Large intestine (tissue), 3 donors: ENCODE measurements around the gene TMEM145. TPM values are rescaled to one million over a fixed set of nuclear protein-coding genes. Genes with fewer than 3 reads are reported as not detected.
A peak's percentile ranks its signal among the peaks of the same experiment; 100 is the strongest.

Source experiments
- DNase-seq, 2 donors: peaks; one replicate each; pipeline versions ENCODE4 v3.0.0 to v3.0.0-alpha.2; 2013
- H3K27ac ChIP-seq: one replicate; pipeline ENCODE4 v1.5.1; 2013; ENCODE audit warnings: low read length
- H3K27me3 ChIP-seq: 2 replicates; pipeline ENCODE4 v1.6.1; 2013; ENCODE audit warnings: low read length; ENCODE audit not compliant: control insufficient read depth, insufficient read depth
- H3K36me3 ChIP-seq: 2 replicates; pipeline ENCODE4 v1.6.1; 2013; ENCODE audit warnings: low read length; ENCODE audit not compliant: control insufficient read depth, insufficient read depth
- H3K4me1 ChIP-seq: one replicate; pipeline ENCODE4 v1.6.1; 2013; ENCODE audit warnings: low read length; ENCODE audit not compliant: control insufficient read depth, insufficient read depth
- H3K4me3 ChIP-seq: one replicate; pipeline ENCODE4 v1.5.1; 2013; ENCODE audit warnings: low read length
- H3K9me3 ChIP-seq: one replicate; pipeline ENCODE4 v1.6.1; 2013; ENCODE audit warnings: mild to moderate bottlenecking, low read depth, low read length, moderate library complexity; ENCODE audit not compliant: control insufficient read depth
- WGBS: methylation state at CpG from one replicate; pipeline ENCODE4 v1.1.5; 2013; ENCODE audit warnings: low lambda C conversion rate; ENCODE audit not compliant: insufficient coverage; 5-methylcytosine and 5-hydroxymethylcytosine counted together
- polyA plus RNA-seq: library from polyadenylated mRNA; unstranded; fragments of 120-200 nt; gene quantifications from one replicate; pipeline ENCODE4 v1.2.1, GENCODE V29; 2013

Gene TMEM145
- polyA plus RNA-seq, 1 donor, result 3.3 TPM

DNA sequence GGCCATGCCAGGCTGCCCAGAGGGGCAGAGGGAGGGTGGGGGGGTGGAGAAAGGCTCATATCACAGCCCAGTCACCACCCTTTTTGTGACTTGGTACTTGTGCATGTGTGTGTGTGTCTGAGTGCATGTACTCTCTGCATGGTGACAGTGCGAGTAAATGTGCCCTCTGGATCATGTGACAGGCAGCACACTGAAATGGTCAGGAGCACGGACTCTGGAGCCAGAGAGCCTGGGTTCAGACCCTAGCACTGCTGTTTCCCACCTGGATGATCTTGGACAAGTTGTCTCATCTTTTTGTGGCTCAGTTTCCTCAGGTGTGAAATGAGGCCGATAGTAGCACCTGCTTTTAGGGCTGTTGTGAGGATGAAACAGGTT, 42.1 kb upstream of the TMEM145 start:
- Histone ChIP-seq H3K36me3 (peaks cover 44% of the 10 kb centered on the region), H3K4me1 (peaks cover 31% of the 10 kb centered on the region), H3K9me3 (no peaks in the 10 kb centered on the region), H3K27me3 (no peaks in the 10 kb centered on the region), H3K27ac (peak overlapping the region; percentile 86), H3K4me3 (peak overlapping the region; percentile 63)
- no CpG with 5 or more reads among the region's 3 CpGs for WGBS
- DNase-seq, result peak in 1 of 2 donors; percentile 88

DNA sequence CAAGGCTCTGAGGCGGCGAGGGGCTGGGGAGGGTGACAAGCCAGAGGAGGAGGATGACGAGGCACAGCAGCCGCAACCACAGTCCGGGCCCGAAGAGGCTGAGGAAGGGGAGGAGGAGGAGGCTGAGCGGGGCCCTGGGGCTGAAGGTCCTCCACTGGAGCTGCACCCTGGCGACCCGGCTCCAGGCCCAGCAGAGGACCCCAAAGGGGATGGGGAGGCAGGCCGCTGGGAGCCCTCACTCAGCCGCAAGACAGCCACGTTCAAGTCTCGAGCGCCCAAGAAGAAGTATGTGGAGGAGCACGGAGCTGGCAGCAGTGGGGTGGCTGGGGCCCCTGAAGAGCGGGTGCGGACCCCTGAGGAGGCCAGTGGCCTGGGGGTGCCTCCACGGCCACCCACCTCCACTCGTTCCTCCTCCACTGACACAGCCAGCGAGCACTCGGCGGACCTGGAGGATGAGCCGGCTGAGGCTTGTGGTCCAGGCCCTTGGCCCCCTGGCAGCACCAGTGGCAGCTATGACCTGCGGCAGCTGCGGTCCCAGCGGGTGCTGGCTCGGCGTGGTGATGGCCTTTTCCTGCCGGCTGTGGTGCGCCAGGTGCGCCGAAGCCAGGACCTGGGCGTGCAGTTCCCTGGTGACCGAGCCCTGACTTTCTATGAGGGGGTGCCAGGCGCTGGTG, 41.1 kb upstream of the TMEM145 start:
- Histone ChIP-seq H3K27me3 (no peaks in the 10 kb centered on the region), H3K4me1 (peaks cover 35% of the 10 kb centered on the region), H3K36me3 (peaks cover 50% of the 10 kb centered on the region), H3K4me3 (no peak overlapping the region), H3K27ac (peak overlapping the region; percentile 65), H3K9me3 (no peaks in the 10 kb centered on the region)
- DNase-seq, result no peak
- no CpG with 5 or more reads among the region's 35 CpGs for WGBS

DNA sequence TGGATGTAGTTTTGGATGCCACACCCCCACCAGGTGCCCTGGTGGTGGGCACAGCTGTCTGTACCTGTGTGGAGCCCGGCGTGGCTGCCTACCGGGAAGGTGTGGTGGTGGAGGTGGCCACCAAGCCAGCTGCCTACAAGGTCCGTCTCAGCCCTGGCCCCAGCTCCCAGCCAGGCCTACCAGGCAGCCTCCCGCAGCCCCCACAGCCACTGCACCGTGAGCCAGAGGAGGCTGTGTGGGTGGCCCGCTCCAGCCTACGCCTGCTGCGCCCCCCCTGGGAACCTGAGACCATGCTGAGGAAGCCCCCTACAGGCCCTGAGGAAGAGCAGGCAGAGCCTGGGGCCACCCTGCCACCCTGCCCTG, 40.6 kb upstream of the TMEM145 start:
- Histone ChIP-seq H3K27ac (no peak overlapping the region), H3K4me1 (peaks cover 37% of the 10 kb centered on the region), H3K36me3 (peaks cover 51% of the 10 kb centered on the region), H3K9me3 (no peaks in the 10 kb centered on the region), H3K27me3 (no peaks in the 10 kb centered on the region), H3K4me3 (no peak overlapping the region)
- no peak for DNase-seq
- WGBS, result no CpG with 5 or more reads among the region's 9 CpGs

DNA sequence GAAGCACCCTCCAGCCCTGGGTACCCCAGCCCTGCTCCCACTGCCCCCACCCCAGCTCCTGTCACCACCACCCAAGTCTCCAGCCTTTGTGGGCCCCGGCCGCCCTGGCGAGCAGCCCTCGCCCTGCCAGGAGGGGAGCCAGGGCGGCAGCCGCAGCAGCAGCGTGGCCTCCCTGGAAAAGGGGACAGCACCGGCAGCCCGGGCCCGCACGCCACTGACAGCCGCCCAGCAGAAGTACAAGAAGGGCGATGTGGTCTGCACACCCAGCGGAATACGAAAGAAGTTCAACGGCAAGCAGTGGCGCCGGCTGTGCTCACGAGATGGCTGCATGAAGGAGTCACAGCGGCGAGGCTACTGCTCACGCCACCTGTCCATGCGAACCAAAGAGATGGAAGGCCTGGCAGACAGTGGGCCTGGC, 40.1 kb upstream of the TMEM145 start:
- peaks cover 38% of the 10 kb centered on the region for H3K4me1 ChIP-seq
- DNase-seq, result no peak

DNA sequence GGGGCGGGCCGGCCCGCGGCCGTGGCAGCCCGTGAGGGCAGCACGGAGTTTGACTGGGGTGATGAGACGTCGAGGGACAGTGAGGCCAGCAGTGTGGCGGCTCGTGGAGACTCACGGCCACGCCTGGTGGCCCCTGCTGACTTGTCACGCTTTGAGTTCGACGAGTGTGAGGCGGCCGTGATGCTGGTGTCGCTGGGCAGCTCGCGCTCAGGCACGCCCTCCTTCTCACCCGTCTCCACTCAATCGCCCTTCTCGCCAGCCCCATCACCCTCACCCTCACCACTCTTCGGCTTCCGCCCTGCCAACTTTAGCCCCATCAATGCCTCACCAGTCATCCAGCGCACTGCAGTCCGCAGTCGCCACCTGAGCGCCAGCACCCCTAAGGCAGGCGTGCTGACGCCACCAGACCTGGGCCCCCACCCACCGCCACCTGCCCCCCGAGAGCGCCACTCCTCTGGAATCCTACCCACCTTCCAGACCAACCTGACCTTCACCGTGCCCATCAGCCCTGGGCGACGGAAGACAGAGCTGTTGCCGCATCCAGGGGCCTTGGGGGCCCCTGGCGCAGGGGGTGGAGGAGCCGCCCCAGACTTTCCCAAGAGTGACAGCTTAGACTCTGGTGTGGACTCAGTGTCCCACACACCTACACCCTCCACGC, 39.6 kb upstream of the TMEM145 start:
- DNase-seq, result no peak
- H3K4me3 ChIP-seq, result no peak overlapping the region
- WGBS, result no CpG with 5 or more reads among the region's 43 CpGs
- no peak overlapping the region for H3K27ac ChIP-seq
- no peaks in the 10 kb centered on the region for H3K27me3 ChIP-seq
- H3K9me3 ChIP-seq, result no peaks in the 10 kb centered on the region
- peaks cover 44% of the 10 kb centered on the region for H3K4me1 ChIP-seq
- H3K36me3 ChIP-seq, result peaks cover 51% of the 10 kb centered on the region

More for the DNA sequence above, 40.1 kb upstream of the TMEM145 start:
- Histone ChIP-seq H3K4me3 (no peak overlapping the region), H3K9me3 (no peaks in the 10 kb centered on the region), H3K27ac (no peak overlapping the region), H3K27me3 (no peaks in the 10 kb centered on the region), H3K36me3 (peaks cover 51% of the 10 kb centered on the region)
- WGBS, result no CpG with 5 or more reads among the region's 23 CpGs

DNA sequence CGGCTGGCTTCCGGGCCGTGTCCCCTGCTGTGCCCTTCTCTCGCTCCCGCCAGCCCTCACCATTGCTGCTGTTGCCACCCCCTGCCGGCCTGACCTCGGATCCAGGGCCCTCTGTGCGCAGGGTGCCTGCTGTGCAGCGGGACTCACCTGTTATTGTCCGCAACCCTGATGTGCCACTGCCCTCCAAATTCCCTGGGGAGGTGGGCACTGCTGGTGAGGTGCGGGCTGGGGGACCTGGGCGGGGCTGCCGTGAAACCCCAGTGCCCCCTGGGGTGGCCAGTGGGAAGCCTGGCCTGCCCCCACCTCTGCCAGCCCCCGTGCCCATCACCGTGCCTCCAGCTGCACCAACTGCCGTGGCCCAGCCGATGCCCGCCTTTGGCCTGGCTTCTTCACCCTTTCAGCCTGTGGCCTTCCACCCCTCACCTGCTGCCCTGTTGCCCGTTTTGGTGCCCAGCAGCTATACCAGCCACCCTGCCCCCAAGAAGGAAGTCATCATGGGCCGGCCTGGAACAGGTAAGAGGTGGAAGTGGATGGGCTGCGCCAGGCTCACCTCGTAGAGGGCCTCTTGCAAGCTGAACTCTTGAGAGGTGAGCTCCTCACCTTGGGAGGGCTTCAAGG, 38.9 kb upstream of the TMEM145 start:
- Histone ChIP-seq H3K4me1 (peaks cover 50% of the 10 kb centered on the region), H3K27me3 (no peaks in the 10 kb centered on the region), H3K4me3 (no peak overlapping the region), H3K36me3 (peaks cover 51% of the 10 kb centered on the region), H3K9me3 (no peaks in the 10 kb centered on the region), H3K27ac (no peak overlapping the region)
- WGBS, result no CpG with 5 or more reads among the region's 22 CpGs
- DNase-seq, result no peak

DNA sequence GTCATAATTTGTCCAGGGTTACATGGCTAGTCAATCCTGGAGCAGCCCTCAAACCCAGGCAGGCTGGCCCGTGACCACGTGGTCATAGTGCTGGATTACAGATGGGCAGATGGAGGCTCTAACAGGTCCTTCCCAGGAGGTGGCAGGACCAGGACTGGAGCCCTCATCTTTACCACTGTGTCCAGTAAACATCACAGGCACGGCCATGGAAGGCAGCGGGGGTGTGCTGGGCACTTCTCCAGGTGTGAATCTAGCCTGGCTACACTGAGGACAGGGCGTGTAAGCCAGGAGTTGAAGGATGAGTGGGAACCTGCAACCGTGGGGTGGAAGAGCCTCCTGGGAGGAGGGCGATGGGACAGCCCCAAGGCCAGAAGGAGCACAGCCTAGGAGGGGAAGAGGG, 38.0 kb upstream of the TMEM145 start:
- Histone ChIP-seq H3K27me3 (no peaks in the 10 kb centered on the region), H3K27ac (no peak overlapping the region), H3K4me1 (peaks cover 49% of the 10 kb centered on the region), H3K36me3 (peaks cover 51% of the 10 kb centered on the region), H3K4me3 (no peak overlapping the region), H3K9me3 (no peaks in the 10 kb centered on the region)
- 100% methylated on average over 1 of the region's 7 CpGs for WGBS
- no peak for DNase-seq

DNA sequence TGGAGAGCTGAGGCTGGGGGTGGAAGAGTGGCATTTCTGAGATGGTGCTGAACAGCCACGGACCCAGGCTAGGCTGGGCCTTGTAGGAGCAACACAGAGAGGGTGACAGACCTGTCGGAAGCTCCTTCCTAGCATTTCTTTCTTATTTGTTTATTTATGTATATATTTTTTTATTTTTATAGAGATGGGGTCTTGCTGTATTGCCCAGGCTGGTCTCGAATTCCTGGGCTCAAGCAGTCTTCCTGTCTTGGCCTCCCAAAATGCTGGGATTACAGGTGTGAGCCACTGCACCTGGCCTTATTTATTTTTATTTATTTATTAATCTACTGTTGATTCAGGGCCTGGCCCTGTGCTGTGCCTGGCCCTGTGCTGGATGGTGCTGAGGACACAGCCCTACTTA, 37.6 kb upstream of the TMEM145 start:
- no peaks in the 10 kb centered on the region for H3K9me3 ChIP-seq
- no peak for DNase-seq
- H3K36me3 ChIP-seq, result peaks cover 51% of the 10 kb centered on the region
- no peaks in the 10 kb centered on the region for H3K27me3 ChIP-seq
- no CpG with 5 or more reads among the region's 3 CpGs for WGBS
- H3K4me3 ChIP-seq, result no peak overlapping the region
- peaks cover 46% of the 10 kb centered on the region for H3K4me1 ChIP-seq
- H3K27ac ChIP-seq, result no peak overlapping the region

DNA sequence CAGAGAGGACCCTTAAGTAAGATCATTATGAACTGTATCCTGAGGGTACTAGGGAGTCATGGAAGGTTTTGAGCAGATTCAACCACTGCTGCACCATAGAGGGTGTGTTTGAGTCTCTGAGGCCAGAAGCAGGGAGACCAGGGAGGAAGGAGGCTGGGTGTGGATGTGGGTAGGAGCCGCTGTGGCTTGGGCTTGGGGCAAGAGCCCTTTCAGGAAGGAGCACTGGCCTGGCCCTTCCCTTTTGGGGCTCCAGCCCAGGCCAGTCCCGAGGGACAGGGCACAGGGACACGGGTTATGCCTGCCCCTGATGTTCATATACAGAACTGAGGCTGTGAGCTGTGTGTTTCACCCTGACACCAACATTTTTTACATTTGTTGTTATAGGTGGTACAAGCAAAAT, 36.8 kb upstream of the TMEM145 start:
- no peaks in the 10 kb centered on the region for H3K9me3 ChIP-seq
- H3K36me3 ChIP-seq, result peaks cover 51% of the 10 kb centered on the region
- no peak overlapping the region for H3K4me3 ChIP-seq
- H3K27me3 ChIP-seq, result no peaks in the 10 kb centered on the region
- H3K27ac ChIP-seq, result no peak overlapping the region
- DNase-seq, result peak in 1 of 2 donors; percentile 1
- WGBS, result no CpG with 5 or more reads among the region's 3 CpGs
- peaks cover 41% of the 10 kb centered on the region for H3K4me1 ChIP-seq

DNA sequence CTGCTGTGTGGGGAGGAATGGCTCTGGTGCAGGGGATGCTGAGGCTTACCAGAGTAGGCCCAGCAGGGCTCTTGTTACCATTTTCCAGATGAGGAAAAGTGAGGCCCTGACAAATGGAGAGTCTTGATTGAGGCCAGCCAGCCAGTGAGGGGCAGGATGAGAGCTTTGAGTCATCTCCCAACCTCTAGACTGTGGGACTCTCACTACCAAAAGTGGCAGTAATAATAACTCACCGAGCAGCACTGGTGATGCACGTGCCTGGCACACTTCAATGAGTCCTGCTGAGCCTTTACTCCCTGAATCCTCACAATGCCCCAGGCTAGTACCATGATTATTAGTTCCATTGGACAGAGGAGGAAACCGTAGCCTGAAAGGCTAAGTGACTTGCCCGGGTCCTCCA, 36.3 kb upstream of the TMEM145 start:
- Histone ChIP-seq H3K4me3 (no peak overlapping the region), H3K36me3 (peaks cover 47% of the 10 kb centered on the region), H3K9me3 (no peaks in the 10 kb centered on the region), H3K4me1 (peaks cover 41% of the 10 kb centered on the region), H3K27me3 (no peaks in the 10 kb centered on the region), H3K27ac (no peak overlapping the region)
- no CpG with 5 or more reads among the region's 4 CpGs for WGBS
- no peak for DNase-seq
